Cerebellar cortex (tissue), 1 donor: Measurements from ENCODE around the gene ANKS6.

Experiments used
- DNase-seq: peaks from one replicate; pipeline ENCODE4 v3.0.0-alpha.2; 2015; ENCODE audit warnings: low spot score

Gene ANKS6

DNA sequence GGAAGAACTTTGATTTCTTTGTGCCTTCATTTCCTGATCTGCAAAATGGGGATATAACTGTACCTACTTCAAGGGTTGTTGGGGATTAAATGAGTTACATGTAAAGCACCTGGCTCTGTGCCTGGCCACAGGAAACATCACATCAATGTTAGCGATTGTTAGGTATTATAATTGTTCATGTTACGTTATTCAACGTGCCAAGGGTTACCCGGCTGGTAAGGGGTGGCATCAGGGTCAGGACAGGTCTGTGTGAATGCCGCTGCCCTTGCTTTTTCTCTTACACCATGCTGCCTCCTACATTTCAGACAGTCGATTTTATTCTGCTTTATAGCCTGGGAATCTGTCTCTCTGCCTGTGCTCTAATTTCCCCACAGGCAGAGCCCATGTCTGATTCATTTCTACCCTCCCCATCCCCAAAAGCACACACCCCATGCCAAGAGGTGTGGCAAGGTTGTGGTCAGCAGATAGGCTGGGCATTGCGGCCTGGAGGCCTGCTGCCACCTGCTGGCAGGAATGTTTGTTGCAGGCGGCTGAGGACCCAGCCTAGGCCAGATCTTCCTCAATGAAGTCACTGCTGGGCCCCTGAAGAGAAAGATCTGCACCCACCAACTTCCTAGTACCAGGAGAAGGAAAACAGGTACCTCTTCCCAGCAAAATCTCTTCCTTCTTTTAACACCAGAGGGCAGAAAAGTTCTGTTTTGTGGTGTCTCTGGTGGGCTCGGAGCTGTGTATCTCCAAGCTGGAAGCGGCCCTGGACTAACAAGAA is 5.3 kb downstream of the ANKS6 start:
- peak; percentile 89 for DNase-seq

DNA sequence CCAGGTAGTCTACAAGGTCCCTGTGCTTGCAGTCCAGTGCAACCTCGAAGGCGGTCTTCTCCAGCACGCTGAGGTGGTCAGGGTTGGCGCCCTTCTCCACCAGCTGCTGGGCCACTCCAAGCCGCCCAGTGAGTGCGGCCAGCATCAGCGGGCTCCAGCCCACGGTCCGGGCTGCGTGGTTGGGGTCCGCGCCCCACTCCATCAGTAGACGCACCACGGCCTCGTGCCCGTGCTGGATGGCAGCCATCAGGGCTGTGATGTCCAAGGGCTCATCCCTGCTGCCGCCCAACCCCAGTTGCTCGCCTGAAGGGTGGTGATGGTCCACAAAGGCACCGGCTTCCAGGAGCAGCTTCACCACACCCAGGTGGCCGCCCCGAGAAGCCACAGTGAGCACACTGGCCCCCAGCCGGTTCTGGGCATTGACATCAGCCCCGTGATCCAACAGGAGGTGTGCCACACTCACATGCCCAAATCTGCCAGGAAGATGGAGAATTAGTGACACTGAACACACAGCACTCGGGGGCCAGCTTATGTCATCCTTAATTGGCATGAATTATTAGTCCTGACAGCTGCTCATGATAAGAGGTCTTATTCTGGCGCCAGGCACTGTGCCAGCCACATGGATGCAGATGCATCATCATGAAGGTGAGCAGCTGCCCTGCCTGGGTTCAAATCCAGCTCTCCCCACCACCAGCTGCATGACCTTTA is 6.1 kb downstream of the ANKS6 start:
- peak; percentile 53 for DNase-seq

DNA sequence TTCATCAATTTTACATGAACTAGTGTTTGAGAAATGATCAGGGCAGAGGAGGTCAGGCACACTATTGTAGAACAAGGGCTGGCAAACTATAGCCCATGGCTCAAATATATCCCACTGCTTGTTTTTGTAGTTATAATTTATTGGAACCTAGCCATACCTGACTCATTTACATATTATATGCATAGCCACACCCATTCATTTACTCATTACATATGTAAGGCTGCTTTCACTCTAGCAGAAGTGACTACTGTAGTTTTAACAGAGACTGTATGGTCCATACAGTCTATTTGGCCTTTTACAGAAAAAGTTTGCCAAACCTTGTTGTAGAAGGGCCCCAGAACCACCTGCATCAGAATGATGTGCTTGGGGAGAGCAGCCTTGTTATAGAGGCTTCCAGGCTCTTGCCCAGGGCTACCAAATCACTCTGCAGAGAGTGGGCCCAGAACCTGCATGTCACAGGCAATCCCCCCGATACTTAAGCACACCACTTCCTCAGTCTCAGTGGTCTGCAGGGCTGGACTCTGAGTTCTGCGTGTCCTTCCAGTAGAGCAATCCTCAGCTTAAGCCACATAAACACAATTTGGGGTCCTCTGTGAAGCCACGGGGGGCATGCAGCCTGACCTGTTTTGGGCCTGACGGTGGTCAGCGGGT is 6.7 kb downstream of the ANKS6 start:
- no peak for DNase-seq

DNA sequence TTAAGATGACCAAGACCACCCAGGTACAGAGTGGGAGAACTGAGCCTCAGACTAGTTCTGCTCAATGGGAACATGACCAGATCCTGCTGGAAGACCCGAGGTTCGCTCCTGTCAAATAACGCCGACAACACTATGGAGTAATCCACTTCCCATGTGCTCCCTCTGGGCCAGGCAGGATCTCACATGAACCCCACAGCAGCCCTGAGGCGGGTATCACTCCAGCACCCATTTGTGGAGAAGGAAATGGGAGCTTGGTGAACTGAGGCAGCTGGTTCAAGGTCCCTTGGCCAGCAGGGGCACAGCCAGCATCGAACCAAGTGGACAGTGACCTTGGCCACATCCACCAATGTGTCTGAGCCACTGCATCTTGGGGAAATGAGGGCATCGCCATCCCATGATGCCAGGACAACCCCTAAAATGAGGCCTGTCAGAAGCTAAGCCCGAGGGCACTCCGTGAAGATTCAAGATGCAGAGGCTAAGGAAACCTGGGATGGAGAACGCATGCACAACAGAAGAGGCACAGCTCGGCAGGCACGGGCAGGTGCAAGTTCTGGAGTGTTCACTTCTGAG is 8.5 kb downstream of the ANKS6 start:
- DNase-seq: no peak

DNA sequence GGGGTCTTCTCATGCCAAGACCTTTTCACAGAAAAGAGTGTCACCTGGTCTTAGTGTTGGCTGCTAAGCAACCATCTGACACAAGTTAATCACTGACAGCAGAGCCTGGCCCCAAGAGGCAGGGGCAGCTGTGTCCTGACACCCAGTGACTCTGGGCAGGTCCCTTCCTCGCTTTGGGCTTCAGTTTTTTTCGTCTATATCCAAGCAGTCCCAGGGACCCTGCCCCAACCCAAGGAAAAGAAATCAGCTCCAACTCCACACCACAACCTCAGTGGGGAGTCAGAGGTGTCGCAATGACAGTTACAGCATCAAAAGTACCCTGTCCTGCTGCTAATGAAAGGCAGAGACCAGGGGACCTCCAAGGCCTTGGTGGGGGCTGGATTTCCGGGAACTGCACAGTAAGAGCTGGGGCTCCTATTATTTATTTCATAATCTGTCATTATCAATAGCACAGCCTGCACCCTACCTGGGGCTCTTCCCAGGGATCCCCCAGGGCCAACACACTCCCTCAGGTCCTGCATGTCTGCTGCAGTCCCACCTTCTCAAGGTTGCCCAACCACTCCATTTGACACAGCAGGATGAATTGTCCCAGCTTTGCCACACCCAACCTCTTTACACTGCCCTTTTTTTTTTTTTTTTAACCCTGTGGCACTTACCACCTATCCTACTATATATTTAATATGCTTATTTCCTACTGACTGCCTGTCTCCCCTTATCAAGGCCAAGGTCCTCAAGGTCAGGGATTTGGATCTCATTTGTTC is 9.4 kb downstream of the ANKS6 start:
- DNase-seq: no peak

DNA sequence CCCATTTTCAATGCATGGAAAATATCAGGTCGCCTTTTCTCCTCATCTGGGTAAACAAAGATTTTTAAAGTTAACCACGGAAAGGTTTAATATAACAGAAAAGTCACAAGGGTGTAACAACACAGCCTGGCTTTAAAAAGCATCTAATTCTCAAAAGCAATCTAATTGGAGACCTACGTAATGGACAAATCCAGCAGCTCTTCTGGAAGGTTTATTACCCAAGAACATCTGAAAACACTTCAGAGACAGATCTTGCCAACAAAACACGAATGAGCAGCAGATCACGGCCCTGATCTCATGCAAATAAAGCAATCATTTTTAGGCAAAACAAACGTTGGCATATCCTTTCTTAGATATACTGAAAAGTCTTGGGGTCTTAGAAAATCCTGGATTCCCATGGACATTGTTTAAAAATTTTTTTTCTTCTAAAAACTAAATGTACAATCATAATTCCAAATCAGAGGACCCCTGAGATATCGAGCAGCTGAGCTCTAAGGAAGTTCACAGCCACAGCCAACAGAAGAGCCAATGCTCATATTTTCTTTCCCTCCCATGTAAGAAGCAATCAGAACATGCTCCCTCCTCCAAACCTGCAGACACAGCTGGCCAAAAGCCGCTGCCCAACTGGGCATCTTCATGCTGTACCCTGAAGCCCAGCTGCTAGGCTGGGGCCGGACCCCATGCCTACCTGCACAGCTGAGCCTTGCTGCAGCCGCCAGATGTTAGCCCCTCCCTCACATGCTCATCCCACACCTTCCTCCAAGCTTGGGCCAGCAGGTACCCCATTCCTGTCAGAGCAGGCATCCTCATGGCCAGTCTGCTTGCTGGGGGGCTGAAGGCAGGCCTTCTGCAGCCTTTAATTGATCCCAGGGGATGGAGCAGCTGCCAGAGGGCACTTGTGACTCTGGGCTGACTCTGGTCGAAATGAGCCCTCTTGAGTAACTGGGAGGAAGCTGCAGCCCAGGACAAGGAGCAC is 11.2 kb downstream of the ANKS6 start:
- DNase-seq: no peak

DNA sequence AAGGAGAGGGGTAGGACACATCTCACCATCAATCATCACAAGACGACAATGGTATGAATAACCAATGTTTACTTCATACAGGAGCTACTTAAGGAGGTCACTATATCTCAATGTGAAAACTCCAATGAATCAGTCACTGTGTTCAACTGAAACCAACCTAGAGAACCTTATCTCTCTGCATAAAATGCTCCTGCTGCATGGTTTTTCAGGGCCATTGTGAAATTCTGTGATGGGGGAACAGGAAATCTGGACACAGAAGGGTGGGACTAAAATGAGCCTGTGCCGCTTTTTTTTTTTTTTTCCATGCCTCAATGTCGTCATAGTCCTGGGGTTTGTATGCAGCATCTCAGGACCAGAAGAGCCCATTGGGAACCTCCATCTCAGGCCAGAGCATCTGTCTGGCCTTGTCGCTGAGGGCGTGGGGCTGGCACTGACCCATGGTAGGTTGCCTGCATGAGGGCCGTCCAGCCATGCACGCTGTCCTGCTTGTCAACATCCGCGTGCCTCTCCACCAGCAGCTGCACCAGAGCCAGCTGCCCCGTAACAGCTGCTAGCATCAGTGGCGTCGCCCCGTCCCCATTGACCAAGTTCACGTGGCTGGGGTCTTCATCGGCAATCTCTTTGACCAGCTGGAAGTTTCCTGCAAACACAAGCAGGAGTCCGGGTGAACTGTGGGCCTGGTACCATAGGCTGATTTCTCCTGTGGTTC is 12.7 kb downstream of the ANKS6 start:
- no peak for DNase-seq

DNA sequence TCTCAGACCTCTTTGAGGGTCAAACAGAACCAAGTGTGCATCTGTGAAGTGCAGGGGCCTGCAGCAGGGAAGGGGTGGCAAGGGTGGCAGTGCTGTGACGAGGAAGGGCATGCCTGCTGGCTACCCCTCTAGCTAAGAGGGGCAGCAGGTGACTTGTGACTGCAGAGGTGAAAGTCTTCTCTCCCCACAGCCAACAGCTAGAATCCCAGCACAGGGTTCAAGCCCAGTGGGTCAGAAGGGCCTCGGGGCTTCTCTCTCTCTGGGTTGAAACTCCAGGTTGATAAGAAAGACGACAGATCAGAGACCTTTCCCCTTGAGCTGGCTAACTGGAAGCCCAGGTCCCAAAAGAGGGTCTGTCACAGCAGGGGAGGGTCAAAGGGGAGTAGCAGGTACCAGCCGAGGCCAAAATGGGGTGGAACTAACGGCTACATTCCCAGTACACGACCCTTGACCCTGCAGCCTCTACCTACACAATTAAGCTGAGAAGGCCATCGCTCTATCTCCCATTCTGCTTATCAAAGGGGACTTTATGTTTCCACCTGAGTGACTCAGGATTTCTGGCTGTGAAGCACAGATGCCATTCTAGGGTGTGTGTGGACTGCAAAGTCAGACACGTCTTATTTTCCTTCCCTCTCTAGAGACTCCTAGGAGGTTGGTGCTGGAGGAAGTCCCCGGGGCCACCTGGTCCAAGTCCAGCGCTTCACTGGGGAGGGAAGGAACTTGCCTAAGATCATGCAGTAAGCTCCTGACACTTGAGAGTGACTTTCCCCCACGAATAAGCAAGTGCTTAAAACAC is 14.6 kb downstream of the ANKS6 start:
- no peak for DNase-seq

DNA sequence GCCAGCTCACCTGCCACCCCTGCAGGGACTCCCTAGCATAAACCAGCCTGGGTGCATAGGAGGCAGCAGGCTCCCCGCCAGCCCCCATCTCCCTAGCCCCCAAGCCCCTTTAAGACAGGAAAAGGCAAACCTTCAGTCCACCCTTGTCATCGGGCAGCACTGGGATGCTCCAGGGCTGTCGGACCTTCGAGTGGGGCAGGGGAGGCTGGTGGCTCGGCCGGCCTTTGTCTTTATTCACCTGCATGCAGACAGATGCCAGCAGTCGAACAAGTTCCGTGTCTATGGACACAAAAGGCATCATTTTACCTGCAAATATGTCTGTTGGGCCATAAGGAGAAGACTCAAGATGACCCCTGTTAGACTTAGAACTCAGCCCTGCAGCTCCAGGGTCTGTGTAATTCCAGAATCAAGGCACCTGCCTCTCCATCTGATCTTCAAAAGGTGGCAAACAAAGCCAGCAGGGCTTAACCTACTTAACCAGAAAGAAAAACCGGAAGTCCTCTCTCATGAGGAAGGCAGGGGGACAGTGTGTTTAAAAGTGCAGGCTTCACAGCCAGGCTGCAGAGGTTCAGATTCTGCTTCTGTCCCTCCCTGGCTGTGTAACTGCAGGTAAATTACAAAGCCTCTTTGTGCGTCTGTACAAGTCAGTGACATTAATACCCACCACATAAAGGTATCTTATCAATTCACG is 16.2 kb downstream of the ANKS6 start:
- DNase-seq: peak; percentile 43

DNA sequence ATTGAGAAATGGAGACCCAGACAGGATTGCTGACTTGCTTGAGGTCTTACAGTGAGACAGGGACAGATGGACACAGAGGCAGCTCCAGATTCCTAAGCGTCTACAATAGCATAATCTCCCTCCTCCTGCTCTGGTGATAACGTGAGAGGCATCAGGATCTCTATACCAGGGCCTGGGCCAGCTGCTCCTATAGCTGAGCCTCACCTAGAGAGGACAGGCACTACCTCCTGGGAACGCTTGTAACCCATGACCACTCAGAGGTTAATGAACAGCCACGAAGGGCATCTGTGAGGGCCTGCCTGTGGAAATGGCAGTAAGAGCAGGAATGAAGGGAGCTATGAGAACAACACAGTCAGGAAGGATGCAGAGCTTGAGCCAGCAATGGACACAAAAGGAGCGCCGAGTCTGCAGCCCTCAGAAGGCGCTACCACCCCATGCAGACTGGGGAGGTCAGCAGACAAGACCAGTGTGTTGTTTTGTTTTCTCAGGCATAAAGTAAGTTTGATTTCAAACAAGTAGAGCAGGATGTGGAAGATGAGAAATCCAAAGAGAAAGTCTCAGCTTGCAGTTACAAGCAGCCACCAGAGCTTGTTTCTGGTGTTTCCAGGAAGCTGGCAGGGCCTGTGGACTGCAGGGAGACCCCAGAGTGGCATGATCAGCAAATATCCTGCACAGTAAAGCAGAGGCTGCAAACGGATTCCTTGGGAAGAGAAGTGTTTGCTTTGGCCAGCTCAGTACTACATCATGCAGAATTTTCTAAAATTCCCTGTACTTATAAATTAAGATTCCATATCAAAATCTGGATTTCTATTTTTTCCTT is 17.4 kb downstream of the ANKS6 start:
- no peak for DNase-seq

DNA sequence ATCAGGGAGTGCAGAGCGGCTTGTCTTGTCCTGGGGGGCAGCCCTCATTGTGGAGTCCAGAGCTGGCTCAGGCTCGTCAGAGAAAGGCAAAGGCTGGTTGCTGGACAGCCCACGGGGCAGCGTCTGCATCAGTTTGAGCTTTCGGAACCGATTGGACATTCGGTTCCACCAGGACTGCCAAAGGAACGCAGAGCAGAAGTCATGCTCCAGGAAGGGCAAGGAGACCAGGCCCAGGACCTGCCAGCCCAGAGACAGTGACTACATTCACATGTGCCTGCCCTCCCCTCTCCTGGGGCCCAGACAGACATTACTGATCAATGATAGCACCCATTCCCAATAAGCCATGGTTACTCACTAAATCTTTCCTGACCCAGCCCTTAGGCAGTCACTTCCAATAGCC is 18.1 kb downstream of the ANKS6 start:
- DNase-seq: no peak

DNA sequence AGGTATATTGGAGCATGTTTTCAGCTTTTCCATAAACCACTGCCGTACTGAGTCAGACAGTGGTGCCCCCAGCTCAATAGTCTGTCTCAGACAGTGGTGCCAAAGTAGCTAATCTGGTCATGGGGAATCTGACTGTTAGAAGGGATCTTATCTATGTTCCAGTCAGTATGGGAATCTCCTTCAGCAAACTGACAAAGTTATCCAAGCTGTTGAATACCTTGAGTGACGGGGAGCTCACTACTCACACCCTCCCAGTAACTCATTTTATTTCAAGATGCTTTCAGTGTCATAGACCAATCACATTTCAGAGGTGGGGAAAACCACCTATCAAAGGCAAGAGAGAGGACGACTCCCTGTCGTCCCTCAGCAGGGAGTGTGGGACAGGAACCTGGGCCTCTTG is 18.7 kb downstream of the ANKS6 start:
- DNase-seq: no peak

DNA sequence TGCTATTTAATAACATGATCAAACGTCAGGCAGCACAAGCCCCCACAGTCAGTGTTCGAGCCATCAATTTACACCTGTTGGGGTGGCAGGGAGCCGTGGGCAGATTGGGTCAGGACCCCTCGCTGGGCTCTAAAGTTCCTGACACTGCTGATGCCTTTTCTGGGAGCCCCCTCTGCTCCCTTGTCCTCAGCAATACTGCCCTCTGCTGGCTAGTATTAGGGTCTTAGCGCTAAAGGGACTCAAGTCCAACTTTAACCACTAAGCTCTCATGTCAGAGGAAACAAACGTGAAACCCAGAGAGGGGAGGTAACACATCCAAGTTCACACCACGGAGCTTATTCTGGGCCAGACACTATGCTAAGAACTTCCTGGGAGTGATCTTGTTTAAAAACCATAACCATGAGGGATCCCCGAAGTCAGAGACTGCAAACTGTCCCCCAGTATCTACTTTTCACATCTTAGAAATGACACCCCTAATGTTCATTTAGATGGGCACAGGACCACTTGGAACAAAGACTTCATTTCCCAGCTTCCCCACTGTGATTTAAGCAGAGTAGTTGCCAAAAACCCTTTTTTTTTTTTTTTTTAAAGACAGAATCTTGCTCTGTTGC is 20.4 kb downstream of the ANKS6 start:
- peak; percentile 82 for DNase-seq

DNA sequence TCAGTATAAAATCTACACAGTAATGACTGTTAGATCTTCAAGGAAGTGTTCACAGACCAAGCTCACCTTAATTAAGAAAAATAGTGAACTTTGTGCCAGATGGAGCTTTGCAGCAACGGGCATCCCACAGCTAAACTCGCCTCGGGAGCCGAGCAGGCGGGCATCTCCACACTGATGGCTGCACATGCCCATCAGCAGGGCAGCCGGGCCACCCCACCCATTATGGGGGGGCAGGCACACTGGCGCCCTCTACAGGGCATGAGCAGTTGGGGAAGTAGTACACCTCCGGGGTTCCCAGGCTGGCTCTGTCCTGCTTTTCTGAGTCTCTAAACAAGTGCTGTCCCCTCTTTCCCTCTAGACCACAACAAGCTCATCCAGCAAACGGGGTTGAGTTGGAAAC is 21.6 kb downstream of the ANKS6 start:
- DNase-seq: no peak

DNA sequence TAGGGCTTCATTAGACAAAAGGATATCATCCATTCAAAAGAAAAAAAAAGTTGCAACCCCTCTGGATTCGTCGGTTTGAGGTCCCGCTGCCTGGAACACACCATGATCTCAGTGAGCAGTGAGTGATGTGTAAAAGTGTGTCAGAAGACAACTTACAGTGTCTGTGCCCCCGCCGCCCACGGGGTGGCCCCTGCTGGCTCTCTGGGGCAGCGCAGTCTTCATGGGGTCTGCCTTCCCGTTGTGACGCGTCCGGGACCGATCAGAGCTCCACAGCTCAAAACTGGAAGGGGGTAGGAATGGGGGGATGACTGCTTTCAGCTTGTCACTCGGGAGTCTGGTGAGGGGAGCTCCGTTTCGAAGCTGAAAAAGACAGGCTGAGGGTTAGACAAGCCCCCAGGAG is 22.6 kb downstream of the ANKS6 start:
- no peak for DNase-seq

DNA sequence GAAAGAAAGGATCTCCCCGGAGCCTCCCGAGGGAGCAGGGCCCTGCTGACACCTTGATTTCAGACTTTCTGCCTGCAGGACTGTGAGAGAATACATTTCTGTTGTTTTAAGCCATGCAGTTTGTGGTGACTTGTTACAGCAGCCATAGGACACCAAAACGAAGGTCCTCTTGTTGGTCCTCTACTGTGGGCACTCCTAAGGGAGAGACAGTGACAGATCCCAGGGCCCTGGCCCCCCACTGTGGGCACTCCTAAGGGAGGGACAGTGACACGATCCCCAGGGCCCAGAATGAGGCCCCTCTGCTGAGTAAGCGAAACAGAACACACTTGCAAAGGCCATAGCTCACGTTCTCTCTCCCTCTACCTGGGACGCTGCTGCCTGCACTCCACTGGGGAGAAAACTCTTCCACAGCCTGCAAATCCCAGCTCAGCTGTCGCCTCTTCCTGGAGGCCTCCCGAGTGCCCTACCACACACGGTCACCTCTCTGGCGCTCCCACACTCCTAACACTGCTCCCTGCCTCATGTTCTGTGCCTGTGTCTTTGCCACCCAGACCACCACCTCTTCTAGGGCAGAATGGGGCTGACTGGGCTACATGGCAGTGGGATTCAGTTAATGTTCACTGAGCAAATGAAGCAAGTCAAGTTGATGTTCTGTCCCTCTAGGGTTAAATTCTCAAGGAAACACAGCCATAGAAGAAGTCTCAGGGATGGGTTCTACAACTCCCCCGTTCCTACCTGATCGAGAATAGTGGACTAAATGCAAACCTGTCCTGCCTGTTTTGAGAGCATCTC is 23.8 kb downstream of the ANKS6 start:
- no peak for DNase-seq
